AG09309 (cell line): ENCODE results near the gene PSEN2.

Experiments
- DNase-seq: peaks from one replicate; pipeline ENCODE4 v3.0.0-alpha.2; 2010; ENCODE audit warnings: low read depth
- H3K4me3 ChIP-seq: 2 replicates; pipeline ENCODE4 v1.5.1; 2011; ENCODE audit warnings: mild to moderate bottlenecking, low read depth, low read length, moderate library complexity; ENCODE audit not compliant: control insufficient read depth
- TF ChIP-seq, protein P1 (sequence below): IDR thresholded peaks from 2 replicates; pipeline ENCODE4 v1.5.1; 2011; ENCODE audit warnings: mild to moderate bottlenecking, low read depth, low read length, inconsistent platforms; ENCODE audit not compliant: insufficient read depth, control insufficient read depth; ENCODE audit errors: missing control alignments

Gene PSEN2

DNA sequence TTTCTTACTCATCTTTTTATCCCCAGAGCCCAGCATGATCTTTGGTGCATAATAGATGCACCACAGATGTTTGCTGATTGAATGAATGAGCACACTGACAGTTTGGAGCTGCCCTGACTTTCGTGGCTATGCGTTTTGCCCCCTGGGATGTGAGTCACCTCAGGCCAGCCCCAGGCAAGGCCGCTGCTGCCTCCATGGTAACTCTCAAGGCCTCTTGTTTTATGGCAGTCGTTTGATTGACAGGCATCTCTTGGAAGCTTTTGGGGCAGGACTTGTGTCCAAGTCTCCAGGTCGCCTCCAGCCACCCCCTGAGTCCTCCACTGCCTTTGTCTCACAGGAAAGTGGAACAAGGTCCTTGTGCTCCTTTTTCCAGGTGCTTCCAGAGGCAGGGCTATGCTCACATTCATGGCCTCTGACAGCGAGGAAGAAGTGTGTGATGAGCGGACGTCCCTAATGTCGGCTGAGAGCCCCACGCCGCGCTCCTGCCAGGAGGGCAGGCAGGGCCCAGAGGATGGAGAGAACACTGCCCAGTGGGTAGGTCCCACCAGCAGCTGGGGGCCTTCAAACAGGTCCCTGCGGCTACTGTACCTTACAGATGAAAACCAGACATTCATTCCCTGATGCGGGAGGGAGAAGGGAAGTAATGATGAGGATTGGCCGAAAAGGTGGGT is 11.2 kb downstream of the PSEN2 start:
- DNase-seq = no peak
- H3K4me3 ChIP-seq = no peak overlapping the region
- TF ChIP-seq, protein P1, sequence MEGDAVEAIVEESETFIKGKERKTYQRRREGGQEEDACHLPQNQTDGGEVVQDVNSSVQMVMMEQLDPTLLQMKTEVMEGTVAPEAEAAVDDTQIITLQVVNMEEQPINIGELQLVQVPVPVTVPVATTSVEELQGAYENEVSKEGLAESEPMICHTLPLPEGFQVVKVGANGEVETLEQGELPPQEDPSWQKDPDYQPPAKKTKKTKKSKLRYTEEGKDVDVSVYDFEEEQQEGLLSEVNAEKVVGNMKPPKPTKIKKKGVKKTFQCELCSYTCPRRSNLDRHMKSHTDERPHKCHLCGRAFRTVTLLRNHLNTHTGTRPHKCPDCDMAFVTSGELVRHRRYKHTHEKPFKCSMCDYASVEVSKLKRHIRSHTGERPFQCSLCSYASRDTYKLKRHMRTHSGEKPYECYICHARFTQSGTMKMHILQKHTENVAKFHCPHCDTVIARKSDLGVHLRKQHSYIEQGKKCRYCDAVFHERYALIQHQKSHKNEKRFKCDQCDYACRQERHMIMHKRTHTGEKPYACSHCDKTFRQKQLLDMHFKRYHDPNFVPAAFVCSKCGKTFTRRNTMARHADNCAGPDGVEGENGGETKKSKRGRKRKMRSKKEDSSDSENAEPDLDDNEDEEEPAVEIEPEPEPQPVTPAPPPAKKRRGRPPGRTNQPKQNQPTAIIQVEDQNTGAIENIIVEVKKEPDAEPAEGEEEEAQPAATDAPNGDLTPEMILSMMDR = no peak

GRCh38 chr1:226882187-226882586 is 11.8 kb downstream of the PSEN2 start:
- H3K4me3 ChIP-seq = no peak overlapping the region
- no peak for DNase-seq
- TF ChIP-seq, protein P1 = no peak

- TF ChIP-seq, protein P1 = no peak
- DNase-seq = no peak
- H3K4me3 ChIP-seq = no peak overlapping the region
Observed at GRCh38 chr1:226882631-226883409, 12.4 kb downstream of the PSEN2 start.

GRCh38 chr1:226883630-226884029 is 13.2 kb downstream of the PSEN2 start:
- TF ChIP-seq, protein P1 = no peak
- no peak overlapping the region for H3K4me3 ChIP-seq
- DNase-seq = no peak

- no peak for DNase-seq
- TF ChIP-seq, protein P1 = no peak
- no peak overlapping the region for H3K4me3 ChIP-seq
Observed at GRCh38 chr1:226884116-226884625, 13.8 kb downstream of the PSEN2 start.

GRCh38 chr1:226884966-226885820 is 14.8 kb downstream of the PSEN2 start:
- H3K4me3 ChIP-seq = no peak overlapping the region
- TF ChIP-seq, protein P1 = no peak
- DNase-seq = no peak
